ENCODE results near the gene GIN1. TPM values are rescaled to one million over a fixed set of nuclear protein-coding genes. Genes with fewer than 3 reads are reported as not detected.
A peak's percentile ranks its signal among the peaks of the same experiment; 100 is the strongest.
"Not testable (repeated sequence)": the region's sequence is repeated elsewhere in the genome, so short reads cannot be mapped to it uniquely, and the experiment has no call there.

The GIN1 gene, protein sequence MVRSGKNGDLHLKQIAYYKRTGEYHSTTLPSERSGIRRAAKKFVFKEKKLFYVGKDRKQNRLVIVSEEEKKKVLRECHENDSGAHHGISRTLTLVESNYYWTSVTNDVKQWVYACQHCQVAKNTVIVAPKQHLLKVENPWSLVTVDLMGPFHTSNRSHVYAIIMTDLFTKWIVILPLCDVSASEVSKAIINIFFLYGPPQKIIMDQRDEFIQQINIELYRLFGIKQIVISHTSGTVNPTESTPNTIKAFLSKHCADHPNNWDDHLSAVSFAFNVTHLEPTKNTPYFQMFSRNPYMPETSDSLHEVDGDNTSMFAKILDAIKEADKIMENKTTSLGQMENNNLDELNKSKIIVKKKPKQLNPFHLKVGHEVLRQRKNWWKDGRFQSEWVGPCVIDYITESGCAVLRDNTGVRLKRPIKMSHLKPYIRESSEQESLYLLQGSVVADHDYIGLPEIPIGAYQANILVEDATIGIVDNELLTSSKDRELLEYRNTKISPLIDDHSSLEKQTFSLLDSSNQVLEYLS
- polyA plus RNA-seq: 7.3 TPM
- long read RNA-seq, donor 1, partial matches to known transcripts: 0 of 2 reads
- long read RNA-seq, donor 1, other reads (novel, unspliced or antisense): 0 of 2 reads
- long read RNA-seq, donor 2, partial matches to known transcripts: 152 of 156 reads
- long read RNA-seq, donor 2, other reads (novel, unspliced or antisense): 0 of 156 reads
- long read RNA-seq, donor 3, partial matches to known transcripts: 177 of 183 reads
- long read RNA-seq, donor 3, other reads (novel, unspliced or antisense): 0 of 183 reads
- long read RNA-seq, donor 4, partial matches to known transcripts: 0 of 1 reads
- long read RNA-seq, donor 4, other reads (novel, unspliced or antisense): 0 of 1 reads
- long read RNA-seq, donor 5: 0 reads
- long read RNA-seq, donor 6: 0 reads
- long read RNA-seq, donor 7, partial matches to known transcripts: 0 of 2 reads
- long read RNA-seq, donor 7, other reads (novel, unspliced or antisense): 0 of 2 reads
- long read RNA-seq, donor 8, partial matches to known transcripts: 11 of 19 reads
- long read RNA-seq, donor 8, other reads (novel, unspliced or antisense): 5 of 19 reads
- long read RNA-seq, donor 9, partial matches to known transcripts: 0 of 1 reads
- long read RNA-seq, donor 9, other reads (novel, unspliced or antisense): 0 of 1 reads
- long read RNA-seq, donor 10, partial matches to known transcripts: 0 of 1 reads
- long read RNA-seq, donor 10, other reads (novel, unspliced or antisense): 0 of 1 reads
- long read RNA-seq, donor 11, partial matches to known transcripts: 0 of 1 reads
- long read RNA-seq, donor 11, other reads (novel, unspliced or antisense): 0 of 1 reads

DNA sequence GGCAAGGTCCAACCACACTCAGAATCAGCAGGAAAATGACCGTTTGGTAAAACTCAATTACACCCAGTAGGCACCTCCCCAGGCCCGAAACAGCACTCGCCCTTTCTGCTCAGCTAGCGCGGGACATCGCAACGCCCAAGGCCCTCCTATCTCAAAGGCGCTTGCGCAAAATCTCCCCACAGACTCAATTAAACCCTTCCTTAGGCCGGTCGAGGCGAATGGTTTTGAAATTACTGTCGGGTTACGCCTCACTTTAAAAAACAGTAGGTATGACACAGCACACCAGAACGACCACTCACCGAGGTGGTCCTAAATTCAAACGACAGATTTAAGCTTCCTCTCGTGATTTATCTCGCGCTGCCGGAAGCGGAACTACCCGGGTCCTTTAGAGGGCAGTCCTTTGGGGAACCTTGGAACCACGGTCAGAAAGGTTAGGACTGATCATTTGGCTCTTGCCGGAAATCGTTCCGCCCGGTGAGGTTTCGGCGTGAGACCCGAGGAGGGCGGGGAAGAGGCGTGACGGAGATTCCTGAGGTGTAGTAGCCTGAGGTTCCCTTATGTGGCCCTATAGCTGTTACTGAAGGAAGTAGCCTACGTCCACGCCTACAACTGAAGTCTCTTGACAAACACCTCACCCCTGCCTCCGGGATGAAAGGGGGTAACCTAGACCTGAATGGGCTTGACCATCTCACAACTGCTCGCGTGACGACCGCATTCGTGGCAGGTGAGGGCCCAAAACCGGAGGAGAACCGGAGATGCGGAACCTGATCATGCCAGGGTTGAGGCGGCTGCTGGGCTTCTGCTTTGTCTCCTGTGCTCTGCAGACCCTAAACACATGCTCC lies at the start of gene GIN1, which contains the start of gene PPIP5K2:
GIN1 (minus strand) TSS at position 374 of the 842 bp plus-strand sequence. CDS start 11,431 bp downstream, outside the sequence.
PPIP5K2 (plus strand) TSS at position 537 of the 842 bp plus-strand sequence. CDS start 9,289 bp downstream, outside the sequence.
- Histone ChIP-seq H3K36me3 (ENCODE audit: control insufficient read depth, insufficient read depth, low read length) (no peaks in the 10 kb centered on the region), H3K27me3 (ENCODE audit: control insufficient read depth, insufficient read depth, low read length) (no peaks in the 10 kb centered on the region), H3K4me3 (ENCODE audit: low read length) (peak within 1 kb of the TSS; percentile 88), H3K9me3 (ENCODE audit: control insufficient read depth, low read depth, low read length) (no peaks in the 10 kb centered on the region), H3K27ac (ENCODE audit: low read length) (peak within 1 kb of the TSS; percentile 94), H3K4me1 (ENCODE audit: control insufficient read depth, insufficient read depth, low read length) (no peaks in the 10 kb centered on the region)
- DNase-seq: peak; percentile 98 to 99
- no CpG with 5 or more reads among the region's 46 CpGs for WGBS (ENCODE audit: insufficient coverage, low lambda C conversion rate)

DNA sequence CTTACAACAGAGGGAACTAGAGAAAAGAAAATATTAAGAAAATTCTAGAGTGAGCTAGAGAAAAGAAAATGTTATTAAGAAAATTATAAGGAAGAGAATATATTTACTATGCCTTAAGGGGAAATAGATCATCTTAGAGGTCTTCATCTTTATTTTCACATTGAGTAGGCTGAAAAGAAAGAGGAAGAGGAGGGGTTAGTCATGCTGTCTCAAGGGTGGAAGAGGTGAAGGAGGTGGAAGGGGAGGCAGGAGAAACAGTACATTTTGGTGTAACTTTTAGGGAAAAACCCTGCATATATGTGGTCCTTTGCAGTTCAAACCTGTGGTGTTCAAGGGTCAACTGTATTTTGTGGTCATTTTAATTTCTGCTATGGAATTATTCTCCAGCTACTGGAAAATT lies 46.8 kb upstream of the GIN1 start:
- no peaks in the 10 kb centered on the region for H3K9me3 ChIP-seq (ENCODE audit: control insufficient read depth, low read depth, low read length)
- H3K27ac ChIP-seq (ENCODE audit: low read length): no peak overlapping the region
- DNase-seq: no peak
- no peak overlapping the region for H3K4me3 ChIP-seq (ENCODE audit: low read length)
- no peaks in the 10 kb centered on the region for H3K27me3 ChIP-seq (ENCODE audit: control insufficient read depth, insufficient read depth, low read length)
- no peaks in the 10 kb centered on the region for H3K4me1 ChIP-seq (ENCODE audit: control insufficient read depth, insufficient read depth, low read length)
- H3K36me3 ChIP-seq (ENCODE audit: control insufficient read depth, insufficient read depth, low read length): peaks cover 23% of the 10 kb centered on the region

DNA sequence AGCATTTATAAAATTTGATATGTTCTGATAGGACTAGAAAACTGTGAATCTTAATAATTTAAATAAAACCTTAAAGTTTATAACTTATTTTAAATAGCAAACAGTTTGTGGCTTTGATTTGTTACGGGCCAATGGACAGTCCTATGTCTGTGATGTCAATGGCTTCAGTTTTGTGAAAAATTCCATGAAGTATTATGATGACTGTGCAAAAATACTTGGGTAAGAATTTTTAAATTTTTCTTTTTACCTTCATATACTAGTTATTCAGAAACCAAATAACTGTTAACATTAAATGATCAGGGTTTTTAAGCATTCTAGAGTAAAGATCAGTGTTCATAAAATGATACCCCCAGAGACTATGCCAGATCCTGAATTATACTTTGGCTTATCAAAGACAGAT lies 31.2 kb upstream of the GIN1 start:
- H3K9me3 ChIP-seq (ENCODE audit: control insufficient read depth, low read depth, low read length): no peaks in the 10 kb centered on the region
- H3K4me1 ChIP-seq (ENCODE audit: control insufficient read depth, insufficient read depth, low read length): no peaks in the 10 kb centered on the region
- no CpG with 5 or more reads among the region's 1 CpG for WGBS (ENCODE audit: insufficient coverage, low lambda C conversion rate)
- peaks cover 11% of the 10 kb centered on the region for H3K36me3 ChIP-seq (ENCODE audit: control insufficient read depth, insufficient read depth, low read length)
- H3K4me3 ChIP-seq (ENCODE audit: low read length): no peak overlapping the region
- no peaks in the 10 kb centered on the region for H3K27me3 ChIP-seq (ENCODE audit: control insufficient read depth, insufficient read depth, low read length)
- H3K27ac ChIP-seq (ENCODE audit: low read length): no peak overlapping the region
- DNase-seq: no peak

DNA sequence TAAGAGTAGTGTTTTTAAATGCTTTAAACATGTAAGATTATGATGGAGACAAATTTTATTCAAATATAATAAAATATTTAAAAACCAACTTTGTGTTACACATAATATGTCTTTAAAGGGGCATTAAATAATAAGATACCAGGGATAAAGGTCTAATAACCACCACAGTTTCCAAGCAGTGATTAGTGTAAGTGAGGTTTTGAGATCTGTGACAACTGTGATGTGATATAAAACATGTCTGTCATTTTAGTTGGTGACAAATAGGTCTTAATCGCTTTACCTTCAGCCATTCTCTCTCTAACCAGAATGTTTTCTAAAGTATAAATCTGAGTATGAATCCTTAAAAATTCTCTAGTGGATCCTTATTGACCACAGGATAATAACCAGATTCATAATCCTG lies 28.3 kb upstream of the GIN1 start:
- WGBS (ENCODE audit: insufficient coverage, low lambda C conversion rate): no CpG with 5 or more reads among the region's 1 CpG

DNA sequence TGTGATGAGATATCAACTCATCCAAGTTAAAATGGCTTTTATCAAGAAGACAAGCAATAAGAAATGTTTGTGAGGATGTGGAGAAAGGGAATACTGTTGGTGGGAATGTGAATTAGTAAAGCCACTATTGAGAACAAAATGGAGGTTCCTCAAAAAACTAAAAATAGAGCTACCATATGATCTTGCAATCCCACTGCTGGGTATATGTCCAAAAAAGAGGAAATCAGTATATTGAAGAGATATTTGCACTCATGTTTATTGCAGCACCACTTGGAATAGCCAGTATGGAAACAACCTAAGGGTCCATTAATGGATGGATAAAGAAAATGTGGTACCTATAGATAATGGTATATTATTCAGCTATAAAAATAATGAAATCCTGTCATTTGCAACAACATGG lies 25.3 kb upstream of the GIN1 start:
- H3K4me3 ChIP-seq (ENCODE audit: low read length): no peak overlapping the region
- peaks cover 13% of the 10 kb centered on the region for H3K9me3 ChIP-seq (ENCODE audit: control insufficient read depth, low read depth, low read length)
- no peaks in the 10 kb centered on the region for H3K27me3 ChIP-seq (ENCODE audit: control insufficient read depth, insufficient read depth, low read length)
- H3K36me3 ChIP-seq (ENCODE audit: control insufficient read depth, insufficient read depth, low read length): peaks cover 3% of the 10 kb centered on the region
- no peak for DNase-seq
- H3K27ac ChIP-seq (ENCODE audit: low read length): no peak overlapping the region
- no peaks in the 10 kb centered on the region for H3K4me1 ChIP-seq (ENCODE audit: control insufficient read depth, insufficient read depth, low read length)

More for the DNA sequence above, 28.3 kb upstream of the GIN1 start:
- no peak overlapping the region for H3K4me3 ChIP-seq (ENCODE audit: low read length)
- no peak overlapping the region for H3K27ac ChIP-seq (ENCODE audit: low read length)
- no peaks in the 10 kb centered on the region for H3K4me1 ChIP-seq (ENCODE audit: control insufficient read depth, insufficient read depth, low read length)
- H3K9me3 ChIP-seq (ENCODE audit: control insufficient read depth, low read depth, low read length): no peaks in the 10 kb centered on the region
- no peaks in the 10 kb centered on the region for H3K27me3 ChIP-seq (ENCODE audit: control insufficient read depth, insufficient read depth, low read length)
- DNase-seq: no peak
- H3K36me3 ChIP-seq (ENCODE audit: control insufficient read depth, insufficient read depth, low read length): peaks cover 6% of the 10 kb centered on the region

DNA sequence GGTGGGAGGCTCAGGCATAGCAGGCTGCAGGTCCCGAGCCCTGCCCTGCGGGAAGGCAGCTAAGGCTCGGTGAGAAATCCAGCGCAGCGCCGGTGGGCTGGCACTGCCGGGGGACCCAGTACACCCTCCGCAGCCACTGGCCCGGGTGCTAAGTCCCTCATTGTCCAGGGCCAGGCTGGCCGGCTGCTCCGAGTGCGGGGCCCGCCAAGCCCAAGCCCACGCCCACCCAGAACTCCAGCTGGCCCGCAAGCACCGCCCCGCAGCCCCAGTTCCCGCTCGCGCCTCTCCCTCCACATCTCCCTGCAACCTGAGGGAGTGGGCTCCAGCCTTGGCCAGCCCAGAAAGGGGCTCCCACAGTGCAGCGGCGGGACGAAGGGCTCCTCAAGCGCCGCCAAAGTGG lies 22.2 kb upstream of the GIN1 start:
- peaks cover 13% of the 10 kb centered on the region for H3K9me3 ChIP-seq (ENCODE audit: control insufficient read depth, low read depth, low read length)
- not testable (repeated sequence) for H3K36me3 ChIP-seq (ENCODE audit: control insufficient read depth, insufficient read depth, low read length); H3K27me3 ChIP-seq (ENCODE audit: control insufficient read depth, insufficient read depth, low read length); H3K4me1 ChIP-seq (ENCODE audit: control insufficient read depth, insufficient read depth, low read length); DNase-seq; H3K27ac ChIP-seq (ENCODE audit: low read length); H3K4me3 ChIP-seq (ENCODE audit: low read length)
- WGBS (ENCODE audit: insufficient coverage, low lambda C conversion rate): no CpG with 5 or more reads among the region's 25 CpGs

DNA sequence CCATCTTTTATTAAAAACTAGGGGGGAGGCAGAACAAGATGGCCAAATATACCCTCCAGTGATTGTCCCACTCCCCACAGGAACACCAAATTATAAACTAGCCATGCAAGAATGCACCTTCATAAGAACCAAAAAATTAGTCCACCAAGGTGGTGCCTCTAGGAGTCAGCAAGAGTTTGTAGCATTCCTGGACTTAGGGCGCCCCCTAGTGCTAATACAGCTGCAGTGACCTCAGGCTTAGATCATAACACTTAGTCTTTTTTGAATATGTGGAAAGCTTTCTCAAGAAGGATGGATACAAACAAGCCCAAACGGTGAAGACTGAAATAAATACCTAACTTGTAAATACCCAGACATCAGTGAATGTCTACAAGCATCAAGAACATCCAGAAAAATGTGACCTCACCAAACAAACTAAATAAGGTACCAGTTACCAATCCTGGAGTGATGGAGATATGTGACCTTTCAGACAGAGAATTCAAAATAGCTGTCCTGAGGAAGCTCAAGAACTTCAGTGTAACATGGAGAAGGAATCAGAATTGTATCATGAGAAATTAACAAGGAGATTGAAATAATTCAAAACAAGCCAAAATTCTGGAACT lies 19.4 kb upstream of the GIN1 start:
- no peaks in the 10 kb centered on the region for H3K27me3 ChIP-seq (ENCODE audit: control insufficient read depth, insufficient read depth, low read length)
- no peak overlapping the region for H3K27ac ChIP-seq (ENCODE audit: low read length)
- H3K4me3 ChIP-seq (ENCODE audit: low read length): no peak overlapping the region
- H3K9me3 ChIP-seq (ENCODE audit: control insufficient read depth, low read depth, low read length): peaks cover 13% of the 10 kb centered on the region
- H3K36me3 ChIP-seq (ENCODE audit: control insufficient read depth, insufficient read depth, low read length): peaks cover 8% of the 10 kb centered on the region
- no peaks in the 10 kb centered on the region for H3K4me1 ChIP-seq (ENCODE audit: control insufficient read depth, insufficient read depth, low read length)
- peak; percentile 52 to 60 for DNase-seq
- WGBS (ENCODE audit: insufficient coverage, low lambda C conversion rate): no CpG with 5 or more reads among the region's 2 CpGs

DNA sequence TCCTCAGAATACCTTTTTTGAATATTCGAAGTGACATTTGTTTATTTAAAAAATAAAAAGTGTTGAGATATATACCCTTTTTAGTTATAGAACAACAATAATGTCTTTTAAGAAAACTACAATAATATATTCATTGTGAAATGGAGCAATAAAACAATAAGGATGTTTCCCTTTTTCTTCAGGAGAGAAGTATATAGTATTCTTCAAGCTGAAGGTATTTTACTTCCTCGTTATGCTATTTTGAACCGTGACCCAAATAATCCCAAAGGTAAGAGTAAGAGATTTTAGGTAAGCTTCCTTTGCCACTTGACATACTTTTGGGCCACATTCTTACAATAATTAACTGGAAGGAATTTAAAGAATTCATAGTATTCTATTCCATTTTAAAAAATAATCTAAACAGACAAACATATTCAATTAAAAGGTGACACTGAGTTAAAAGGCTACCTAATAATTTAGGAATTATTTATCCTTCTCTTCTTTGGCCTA lies 18.3 kb upstream of the GIN1 start:
- H3K4me1 ChIP-seq (ENCODE audit: control insufficient read depth, insufficient read depth, low read length): no peaks in the 10 kb centered on the region
- DNase-seq: no peak
- no peaks in the 10 kb centered on the region for H3K27me3 ChIP-seq (ENCODE audit: control insufficient read depth, insufficient read depth, low read length)
- H3K36me3 ChIP-seq (ENCODE audit: control insufficient read depth, insufficient read depth, low read length): peaks cover 9% of the 10 kb centered on the region
- H3K4me3 ChIP-seq (ENCODE audit: low read length): no peak overlapping the region
- H3K27ac ChIP-seq (ENCODE audit: low read length): no peak overlapping the region
- 100% methylated on average over 1 of the region's 3 CpGs for WGBS (ENCODE audit: insufficient coverage, low lambda C conversion rate)
- H3K9me3 ChIP-seq (ENCODE audit: control insufficient read depth, low read depth, low read length): peaks cover 13% of the 10 kb centered on the region

DNA sequence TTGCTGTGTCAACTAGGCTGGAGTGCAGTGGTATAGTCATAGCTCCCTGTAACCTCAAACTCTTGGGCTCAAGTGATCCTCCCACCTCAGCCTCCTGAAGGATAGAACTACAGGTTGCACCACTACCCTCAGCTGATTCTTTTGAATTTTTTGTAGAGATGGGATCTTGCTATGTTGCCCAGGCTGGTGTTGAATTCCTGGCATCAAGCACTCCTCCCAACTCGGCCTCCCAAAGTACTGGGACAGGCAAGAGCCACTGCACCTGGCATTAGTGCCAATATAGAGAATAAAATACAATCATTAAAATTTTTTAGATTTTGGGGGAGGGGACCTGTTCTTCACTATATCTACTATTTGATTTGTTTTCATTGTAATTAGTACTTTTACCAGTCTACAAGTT lies 15.5 kb upstream of the GIN1 start:
- H3K4me1 ChIP-seq (ENCODE audit: control insufficient read depth, insufficient read depth, low read length): no peaks in the 10 kb centered on the region
- no CpG with 5 or more reads among the region's 1 CpG for WGBS (ENCODE audit: insufficient coverage, low lambda C conversion rate)
- H3K27ac ChIP-seq (ENCODE audit: low read length): no peak overlapping the region
- no peak for DNase-seq
- H3K4me3 ChIP-seq (ENCODE audit: low read length): no peak overlapping the region
- H3K9me3 ChIP-seq (ENCODE audit: control insufficient read depth, low read depth, low read length): peaks cover 3% of the 10 kb centered on the region
- no peaks in the 10 kb centered on the region for H3K27me3 ChIP-seq (ENCODE audit: control insufficient read depth, insufficient read depth, low read length)
- H3K36me3 ChIP-seq (ENCODE audit: control insufficient read depth, insufficient read depth, low read length): peaks cover 8% of the 10 kb centered on the region

All from large intestine (tissue), 12 donors.